ENCODE data around the gene OR8B12. TPM values are rescaled to one million over a fixed set of nuclear protein-coding genes. Genes with fewer than 3 reads are reported as not detected.

The OR8B12 gene, protein sequence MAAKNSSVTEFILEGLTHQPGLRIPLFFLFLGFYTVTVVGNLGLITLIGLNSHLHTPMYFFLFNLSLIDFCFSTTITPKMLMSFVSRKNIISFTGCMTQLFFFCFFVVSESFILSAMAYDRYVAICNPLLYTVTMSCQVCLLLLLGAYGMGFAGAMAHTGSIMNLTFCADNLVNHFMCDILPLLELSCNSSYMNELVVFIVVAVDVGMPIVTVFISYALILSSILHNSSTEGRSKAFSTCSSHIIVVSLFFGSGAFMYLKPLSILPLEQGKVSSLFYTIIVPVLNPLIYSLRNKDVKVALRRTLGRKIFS
- not detected for total RNA-seq

DNA sequence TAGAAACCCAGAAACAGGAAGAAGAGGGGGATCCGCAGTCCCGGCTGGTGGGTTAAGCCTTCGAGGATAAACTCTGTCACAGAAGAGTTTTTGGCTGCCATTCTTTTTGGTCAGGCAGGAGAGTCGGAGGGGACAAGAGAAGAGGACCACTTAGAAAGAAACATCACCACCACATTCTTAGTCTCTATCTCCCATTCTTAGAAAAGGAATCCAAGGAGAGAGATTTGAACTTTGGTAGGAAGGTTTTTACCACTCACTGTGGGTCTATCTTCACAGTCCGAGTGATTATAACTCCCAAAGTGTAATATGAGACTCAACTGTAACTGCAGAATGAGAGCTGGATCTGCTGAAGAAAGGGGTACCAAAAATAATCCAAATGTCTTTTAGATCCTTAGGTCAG, at the start of gene OR8B12:
OR8B12 (minus strand) TSS at position 101 of the 400 bp plus-strand sequence; CDS start at position 101, 0 bp downstream.
- no peak for DNase-seq (ENCODE audit: low spot score)

DNA sequence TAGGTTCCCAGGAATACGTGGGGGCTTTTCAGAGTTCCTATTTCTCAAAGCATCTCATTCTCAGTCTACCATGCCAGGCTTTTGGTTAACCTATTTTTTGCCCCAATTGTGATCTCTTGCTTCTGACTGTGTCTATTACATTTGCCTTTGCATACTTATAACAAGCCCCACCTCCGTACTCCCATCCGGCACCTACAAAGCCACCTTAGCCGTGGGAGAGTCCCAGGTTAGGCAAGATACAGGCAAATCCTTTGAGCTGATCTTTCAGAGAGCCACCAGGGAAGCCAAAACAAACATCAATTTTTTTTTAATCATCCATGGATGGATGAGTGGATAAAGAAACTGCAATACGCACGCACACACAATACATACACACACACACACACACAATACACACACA, 49.2 kb upstream of the OR8B12 start:
- DNase-seq (ENCODE audit: low spot score) = no peak

DNA sequence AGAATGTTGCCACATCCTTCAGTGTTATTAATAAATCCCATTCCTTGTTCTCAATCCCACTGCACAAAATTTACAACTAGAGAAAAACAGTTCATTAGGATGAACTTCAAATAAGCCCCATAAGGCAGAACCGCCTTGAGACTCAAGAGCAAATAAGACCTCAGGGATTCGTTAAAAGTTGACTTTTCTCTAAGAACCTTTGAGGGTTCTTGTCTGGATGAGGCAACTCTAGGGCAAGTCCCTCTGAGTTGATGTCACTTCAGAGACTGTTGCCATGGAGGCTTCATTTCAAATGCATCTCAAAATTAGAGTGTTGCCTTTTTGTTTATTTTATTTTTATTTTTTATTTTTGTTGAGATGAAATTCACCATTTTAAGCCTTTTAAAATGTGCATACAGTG, 48.0 kb upstream of the OR8B12 start:
- DNase-seq (ENCODE audit: low spot score) = no peak

DNA sequence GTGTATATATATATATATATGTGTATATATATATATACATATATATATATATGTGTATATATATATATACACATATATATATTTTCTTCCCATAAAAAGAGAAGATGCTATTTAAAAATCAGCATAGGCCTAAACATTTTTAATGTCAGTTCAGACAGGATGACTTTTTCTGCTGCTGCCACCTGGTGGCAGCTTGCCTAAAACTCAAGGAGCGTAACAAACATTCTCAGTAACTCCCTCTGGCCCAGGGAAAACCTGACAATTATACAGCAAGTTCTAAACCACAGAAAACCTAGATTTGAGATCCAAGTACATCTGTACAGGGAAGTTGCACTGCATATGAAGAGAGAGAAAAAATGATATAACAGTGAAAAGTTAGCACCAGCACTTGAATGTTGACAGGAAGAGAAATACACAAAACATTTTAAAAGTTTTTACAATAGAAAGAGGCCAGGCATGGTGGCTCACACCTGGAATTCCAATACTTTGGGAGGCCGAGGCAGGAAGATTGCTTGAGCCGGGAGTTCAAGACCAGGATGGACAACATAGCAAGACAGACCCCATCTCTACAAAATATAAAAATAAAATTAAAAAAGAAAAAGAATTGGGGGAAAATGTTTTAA, 42.9 kb upstream of the OR8B12 start:
- peak; percentile 50 for DNase-seq (ENCODE audit: low spot score)

DNA sequence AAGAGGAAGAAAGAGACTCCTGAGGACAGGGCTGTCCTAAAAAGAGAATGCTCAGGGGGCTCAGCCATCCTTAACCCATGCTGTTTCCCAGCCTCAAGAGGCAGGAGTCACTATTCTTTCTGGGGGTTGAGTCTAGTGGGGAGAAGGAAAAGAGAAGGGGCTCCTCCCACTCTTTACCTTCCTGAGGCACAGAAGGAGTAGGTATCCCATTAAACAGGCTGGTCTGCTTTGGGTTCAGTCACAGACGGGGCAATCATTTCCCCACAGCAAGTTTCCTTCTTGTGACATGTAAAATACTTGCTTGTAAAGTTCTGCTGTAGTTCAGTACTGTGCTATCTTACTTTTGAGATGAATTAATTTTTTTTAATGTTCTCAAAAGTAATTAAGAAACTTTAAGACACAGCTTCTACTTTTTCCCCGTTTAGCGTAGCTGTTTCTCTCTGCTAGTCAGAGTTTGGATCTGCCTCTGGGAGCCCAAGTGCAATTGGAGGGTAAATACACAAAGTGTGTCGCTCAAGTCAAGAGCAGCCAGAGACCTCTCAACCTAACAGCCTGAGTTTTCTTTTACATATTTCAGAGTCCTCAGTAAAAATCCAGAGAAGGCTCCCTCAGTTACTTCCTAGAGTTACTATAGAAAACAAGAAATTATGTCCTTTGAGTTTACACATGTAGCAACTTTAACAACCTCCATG, 41.4 kb upstream of the OR8B12 start:
- no peak for DNase-seq (ENCODE audit: low spot score)

DNA sequence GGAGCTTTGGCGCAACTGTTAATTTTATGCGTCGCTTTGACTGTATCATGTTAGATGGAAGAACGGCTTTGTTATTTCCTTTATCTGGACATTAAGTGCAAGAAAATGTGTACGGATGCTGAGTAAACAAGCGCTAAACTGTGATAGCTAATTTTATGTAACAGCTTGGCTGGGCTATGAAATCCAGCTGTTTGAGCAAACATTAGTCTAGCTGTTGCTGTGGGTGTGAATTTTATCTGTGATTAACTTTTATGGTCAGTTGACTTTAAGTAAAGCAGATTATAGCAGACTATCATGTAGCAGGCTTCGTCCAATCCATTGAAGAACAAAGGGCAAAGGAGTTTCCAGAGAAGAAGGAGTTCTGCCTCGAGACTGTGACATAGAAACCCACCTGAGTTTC, 40.3 kb upstream of the OR8B12 start:
- no peak for DNase-seq (ENCODE audit: low spot score)

DNA sequence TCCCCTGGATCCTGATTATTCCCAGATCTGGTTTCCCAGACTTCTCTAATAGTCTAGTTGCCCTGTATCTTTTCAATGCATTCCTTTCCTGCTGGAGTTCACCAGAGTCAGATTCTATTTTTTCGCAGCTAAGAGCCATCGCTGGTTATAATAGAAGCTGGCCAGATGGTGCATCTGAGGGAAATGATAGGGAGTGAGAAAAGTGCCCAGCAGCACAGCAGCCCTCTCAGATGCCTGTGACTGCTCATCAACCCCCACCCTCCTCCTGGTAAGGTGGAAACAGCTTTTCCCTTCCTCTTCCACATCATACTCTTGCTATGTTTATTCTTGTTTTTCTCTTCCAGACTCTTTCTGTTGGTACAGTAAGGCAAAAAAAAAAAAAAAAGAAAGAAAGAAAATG, 39.1 kb upstream of the OR8B12 start:
- no peak for DNase-seq (ENCODE audit: low spot score)

DNA sequence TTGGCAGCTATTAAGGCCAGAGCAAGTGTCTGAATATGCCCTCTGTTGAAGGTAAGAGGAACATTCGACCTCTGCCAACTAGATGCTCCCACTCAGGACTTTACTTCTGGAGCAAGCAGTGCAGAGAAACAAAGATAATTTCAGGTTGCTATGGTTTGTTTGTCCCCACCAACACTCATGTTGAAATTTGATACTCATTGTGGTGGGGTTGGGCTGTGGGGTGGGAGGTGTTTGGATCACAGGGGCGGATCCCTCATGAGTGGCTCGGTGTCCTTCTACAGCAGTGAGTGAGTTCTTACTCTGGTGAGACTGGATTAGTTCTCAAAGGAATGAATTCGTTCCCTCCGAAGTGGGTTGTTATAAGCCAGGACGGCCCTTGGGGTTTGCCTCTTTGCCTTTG, 38.4 kb upstream of the OR8B12 start:
- no peak for DNase-seq (ENCODE audit: low spot score)

DNA sequence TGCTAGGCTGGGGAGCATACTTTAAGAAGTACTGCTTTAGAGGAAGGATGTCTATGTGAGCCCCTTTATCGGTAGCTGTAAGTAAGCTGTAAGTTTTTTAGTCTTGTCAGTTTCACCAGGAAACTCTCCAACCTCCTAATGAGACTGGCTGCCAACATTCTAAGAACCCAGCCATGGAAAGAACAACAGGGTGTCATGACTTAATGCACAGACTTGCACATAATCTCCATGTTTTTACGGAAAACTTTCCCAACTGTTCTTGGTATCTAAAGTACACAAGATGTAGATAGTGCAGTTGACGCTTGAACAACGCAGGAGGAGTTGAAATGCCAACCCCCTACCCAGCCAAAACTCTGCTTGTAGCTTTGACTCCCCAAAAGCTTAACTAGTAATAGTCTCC, 35.3 kb upstream of the OR8B12 start:
- no peak for DNase-seq (ENCODE audit: low spot score)

DNA sequence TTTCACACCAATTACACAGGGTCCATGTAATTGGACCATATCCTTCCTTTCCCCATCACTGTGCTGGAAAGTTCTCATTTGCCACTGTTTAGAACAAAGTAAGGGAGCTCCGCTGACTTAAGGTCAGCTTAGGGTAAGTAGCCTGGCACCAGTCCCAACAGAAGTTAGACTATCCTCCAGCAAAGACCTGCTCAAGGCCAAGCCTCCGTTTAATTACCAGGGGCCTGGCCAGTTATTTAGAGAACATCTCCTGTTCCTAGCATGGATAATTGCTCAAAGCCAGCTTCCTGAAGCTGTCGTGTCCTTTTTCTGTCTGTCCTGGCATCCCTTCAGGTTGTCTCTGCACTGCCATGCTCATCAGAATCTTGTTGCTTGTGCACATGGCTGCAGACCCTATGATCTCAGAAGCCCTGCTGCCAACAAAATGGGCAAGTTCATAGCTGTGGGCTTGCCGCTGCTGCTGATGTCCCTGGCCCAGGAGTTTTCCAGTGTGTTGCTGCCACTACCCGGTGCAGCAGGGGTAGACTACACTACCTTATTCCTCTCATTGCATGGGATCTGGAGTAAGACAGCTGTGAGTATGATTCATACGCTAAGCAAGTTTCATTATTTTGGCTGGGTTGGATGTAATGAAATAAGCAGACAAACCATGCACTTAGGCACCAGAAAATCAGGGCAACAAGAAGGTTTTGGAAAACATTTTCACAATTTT, 34.4 kb upstream of the OR8B12 start:
- no peak for DNase-seq (ENCODE audit: low spot score)

DNA sequence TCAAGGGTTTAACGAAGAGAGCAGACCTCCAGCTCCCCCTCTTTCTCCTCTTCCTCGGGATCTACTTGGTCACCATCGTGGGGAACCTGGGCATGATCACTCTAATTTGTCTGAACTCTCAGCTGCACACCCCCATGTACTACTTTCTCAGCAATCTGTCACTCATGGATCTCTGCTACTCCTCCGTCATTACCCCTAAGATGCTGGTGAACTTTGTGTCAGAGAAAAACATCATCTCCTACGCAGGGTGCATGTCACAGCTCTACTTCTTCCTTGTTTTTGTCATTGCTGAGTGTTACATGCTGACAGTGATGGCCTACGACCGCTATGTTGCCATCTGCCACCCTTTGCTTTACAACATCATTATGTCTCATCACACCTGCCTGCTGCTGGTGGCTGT, 26.7 kb upstream of the OR8B12 start:
- no peak for DNase-seq (ENCODE audit: low spot score)

DNA sequence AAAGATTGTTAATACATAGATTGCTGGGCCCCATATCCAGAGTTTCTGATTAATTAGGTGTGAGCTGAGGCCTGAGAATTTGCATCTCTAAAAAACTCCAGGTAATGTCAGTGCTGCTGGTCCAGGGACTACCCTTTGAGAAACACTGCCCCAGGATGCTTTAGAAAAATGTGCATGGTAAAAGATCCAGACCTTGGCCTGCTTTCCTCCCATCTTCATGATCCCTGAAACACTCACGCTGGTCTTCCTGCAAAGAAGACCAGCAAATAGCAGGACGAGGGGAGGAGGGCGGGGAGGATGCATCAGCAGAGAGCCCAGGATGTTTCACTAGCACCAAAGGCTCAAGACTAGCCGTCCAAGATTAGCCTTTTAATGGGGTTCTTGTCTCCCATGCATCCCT, 26.2 kb upstream of the OR8B12 start, which contains the start of gene OR8A1:
OR8A1 (plus strand) TSS at position 301 of the 400 bp plus-strand sequence. CDS start 123 bp downstream, outside the sequence.
- DNase-seq (ENCODE audit: low spot score) = no peak

DNA sequence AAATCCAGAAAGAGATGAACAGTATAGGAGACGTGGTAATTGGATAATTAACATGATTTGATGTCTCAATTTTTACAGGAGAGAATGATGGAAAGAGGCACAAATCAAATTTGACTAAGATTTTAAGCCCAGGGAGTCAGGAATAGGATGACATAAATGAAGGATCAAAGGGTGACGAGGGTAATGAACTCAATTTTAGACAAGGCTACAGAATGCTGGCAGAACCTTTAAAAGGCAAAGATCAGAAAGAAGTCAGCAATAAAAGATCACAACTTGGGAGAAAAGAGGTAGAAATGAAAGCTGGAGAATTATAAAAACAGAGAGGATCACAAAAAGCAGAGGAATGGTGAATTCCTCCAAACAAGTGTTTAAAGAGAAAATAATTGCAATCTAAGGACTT, 13.4 kb upstream of the OR8B12 start:
- DNase-seq (ENCODE audit: low spot score) = no peak

DNA sequence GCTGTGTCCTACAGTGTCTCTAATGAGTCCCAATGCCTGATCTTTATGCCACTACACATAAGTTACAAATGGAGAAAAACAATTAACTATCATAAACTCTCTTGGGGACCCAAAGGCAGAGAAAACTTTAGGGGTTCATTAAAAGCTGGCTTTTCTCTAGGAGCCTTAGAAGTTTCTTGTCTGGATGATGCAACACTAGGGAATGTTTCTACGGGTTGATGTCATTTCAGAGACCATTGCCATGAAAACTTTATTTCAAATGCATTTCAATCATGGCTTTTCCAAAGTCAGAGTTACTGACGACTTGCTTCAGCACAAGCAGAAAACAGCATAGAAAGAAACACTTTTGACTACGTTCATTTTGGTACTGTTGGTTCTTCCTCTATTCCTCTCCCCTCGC, 8.5 kb upstream of the OR8B12 start:
- DNase-seq (ENCODE audit: low spot score) = no peak

DNA sequence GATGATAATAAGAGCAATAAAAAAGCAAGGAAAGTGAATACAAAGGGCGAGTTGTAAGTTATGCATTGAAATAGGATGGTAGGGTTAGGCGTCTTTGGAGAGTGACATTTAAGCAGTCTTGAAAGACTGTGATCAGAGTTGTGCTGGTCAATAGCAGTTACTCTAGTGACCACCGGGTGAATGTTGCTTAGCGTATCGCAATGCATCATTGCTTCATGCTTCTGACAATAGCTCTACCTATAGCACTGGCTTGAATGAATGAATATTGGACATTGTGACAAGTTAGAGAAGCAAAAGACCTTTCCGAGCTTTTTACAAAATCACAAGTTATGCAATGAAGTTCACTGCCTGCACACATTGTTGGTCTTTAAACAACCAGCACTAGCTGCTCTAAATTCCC, 7.7 kb upstream of the OR8B12 start:
- DNase-seq (ENCODE audit: low spot score) = no peak

DNA sequence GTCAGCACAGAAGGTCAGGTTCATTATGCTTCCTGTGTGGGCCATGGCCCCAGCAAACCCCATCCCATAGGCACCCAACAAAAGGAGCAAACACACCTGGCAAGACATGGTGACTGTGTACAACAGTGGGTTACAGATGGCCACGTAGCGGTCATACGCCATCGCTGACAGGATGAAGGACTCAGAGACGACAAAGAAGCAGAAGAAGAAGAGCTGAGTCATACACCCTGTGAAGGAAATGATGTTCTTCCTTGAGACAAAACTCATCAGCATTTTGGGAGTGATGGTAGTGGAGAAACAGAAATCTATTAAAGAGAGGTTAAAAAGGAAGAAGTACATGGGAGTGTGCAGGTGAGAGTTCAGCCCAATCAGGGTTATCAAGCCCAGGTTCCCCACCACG, 309 bp downstream of the OR8B12 start:
- no peak for DNase-seq (ENCODE audit: low spot score)

DNA sequence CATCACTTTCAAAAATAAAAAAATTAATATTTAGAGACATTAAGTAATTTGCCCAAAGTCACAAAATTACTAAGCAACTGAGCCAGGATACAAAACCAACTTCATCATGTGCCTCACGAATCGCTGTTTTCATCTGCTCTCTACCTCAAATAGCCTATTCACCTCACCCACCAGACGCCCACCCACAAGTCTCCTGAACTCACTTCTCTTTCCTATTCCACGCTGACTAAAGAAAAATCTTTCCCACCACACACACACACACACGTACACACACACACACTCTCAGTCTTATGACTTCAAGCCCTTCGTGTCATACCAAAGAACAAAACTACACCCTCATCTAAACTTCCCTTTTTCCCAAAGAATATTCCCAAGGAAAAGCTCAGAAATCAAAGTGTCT, 2.2 kb downstream of the OR8B12 start:
- no peak for DNase-seq (ENCODE audit: low spot score)

DNA sequence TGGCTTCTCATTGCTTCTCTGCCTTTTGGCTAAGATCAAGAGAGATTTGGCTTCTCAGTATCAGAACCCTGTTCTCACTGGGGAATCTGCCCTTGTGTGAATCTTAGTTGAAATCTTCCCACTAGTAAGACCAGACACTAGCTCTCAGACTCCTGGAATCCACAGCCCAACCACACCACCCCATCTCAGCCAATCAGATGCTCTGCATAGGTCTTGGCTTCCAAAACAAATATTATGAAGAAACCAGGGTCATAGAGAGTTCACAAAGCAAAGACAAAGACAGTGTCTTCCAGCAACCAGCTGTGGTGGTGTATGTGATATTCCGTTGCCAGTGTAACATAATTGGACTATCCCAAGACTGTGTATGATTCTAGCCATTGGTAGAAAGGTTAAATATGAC, 5.4 kb downstream of the OR8B12 start:
- DNase-seq (ENCODE audit: low spot score) = no peak

DNA sequence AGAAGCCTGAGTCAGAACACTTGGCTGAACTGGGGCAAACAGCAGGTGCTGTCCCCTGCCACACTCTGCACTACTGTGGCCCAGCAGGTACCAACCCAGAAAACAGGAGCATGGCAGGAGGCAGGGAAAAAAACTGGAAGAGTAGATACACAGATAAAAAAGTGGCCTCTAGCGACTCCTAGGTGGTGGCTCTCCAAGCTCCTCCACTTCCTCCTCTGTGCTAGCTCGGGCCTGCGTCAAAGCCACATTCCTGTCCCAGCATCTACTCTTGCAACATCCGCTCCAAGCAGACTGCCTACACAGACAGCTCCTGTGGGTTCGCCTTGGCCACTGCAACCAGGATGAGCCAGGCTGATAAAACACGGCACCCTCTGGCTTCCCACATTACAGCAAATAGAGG, 6.9 kb downstream of the OR8B12 start:
- DNase-seq (ENCODE audit: low spot score) = no peak

DNA sequence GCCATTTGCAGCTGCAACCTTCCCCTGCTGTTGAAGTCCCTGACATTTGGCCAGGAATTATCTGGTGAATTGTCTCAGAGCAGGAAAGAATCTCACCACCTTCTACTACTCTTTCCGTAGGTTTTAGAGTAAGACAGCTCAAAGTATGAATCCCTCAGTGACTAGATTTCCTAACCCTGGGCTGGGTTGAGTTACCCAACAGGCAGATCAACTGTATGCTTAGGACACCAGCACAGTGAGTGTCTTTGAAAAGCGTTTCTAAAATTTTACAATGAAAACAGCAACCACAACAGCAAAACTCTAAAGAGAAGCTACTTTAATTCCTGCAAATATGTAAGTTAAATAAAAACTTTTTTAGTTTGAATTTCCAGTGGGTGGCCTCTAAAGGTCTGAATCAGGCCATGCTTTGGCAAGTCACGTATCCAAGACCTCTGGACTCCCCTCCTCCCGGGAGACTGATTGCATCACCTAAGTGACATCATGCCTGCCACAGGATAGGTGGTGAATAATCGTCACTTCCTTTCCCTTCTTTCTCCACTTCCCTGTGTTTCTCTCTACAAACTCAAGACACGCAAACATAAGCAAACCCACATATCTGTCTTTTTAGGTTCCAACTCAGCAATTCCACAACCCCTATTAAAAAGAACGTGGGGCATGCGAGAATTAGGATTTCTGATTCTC, 7.8 kb downstream of the OR8B12 start:
- DNase-seq (ENCODE audit: low spot score) = no peak

DNA sequence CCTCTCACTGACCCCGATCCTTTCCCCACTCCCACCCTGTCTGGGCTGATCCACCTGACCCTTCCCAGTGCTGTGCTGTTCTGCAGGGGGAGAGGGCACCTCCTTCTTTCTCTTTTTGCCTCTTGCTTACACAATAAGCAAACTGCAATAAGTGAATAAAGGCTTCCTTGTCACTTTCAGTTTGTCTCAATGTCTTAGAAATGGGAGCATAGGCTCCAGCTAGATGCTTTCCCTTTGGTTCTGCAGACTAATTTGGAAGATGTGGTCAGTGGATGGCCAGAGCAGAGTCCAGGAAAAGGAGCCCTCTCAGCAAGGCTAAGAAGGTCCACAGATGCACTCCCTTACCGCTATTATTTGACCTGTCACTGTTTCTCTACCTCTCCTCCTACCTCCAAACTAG, 9.4 kb downstream of the OR8B12 start:
- DNase-seq (ENCODE audit: low spot score) = no peak

DNA sequence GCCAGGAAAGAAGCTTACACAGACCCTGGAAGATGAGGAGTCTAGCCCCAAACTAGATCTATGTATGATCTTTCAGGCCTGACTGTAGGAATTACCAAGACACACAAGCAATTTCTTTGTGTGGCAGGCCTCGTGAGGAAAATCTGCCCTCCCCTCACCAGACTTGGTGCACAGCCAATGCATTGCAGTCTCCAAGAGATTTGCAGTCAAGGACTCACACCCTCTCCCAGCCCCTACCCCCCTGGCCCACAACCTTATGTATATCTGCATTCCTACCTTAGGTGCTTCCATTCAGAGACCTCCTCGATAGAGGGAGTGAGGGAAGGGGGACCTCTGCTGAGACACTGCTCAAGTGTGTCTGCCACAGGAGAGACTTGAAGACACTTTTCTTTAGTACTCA, 9.8 kb downstream of the OR8B12 start:
- DNase-seq (ENCODE audit: low spot score) = no peak
